ENCODE data around the gene CAP2. TPM values are rescaled to one million over a fixed set of nuclear protein-coding genes. Genes with fewer than 3 reads are reported as not detected.
A peak's percentile ranks its signal among the peaks of the same experiment; 100 is the strongest.
"Not testable (repeated sequence)": the region's sequence is repeated elsewhere in the genome, so short reads cannot be mapped to it uniquely, and the experiment has no call there.

Gene CAP2
- total and polyA plus RNA-seq, 5 experiments from 2014 or later = not detected

GRCh38 chr6:17408081-17408480 is 14.7 kb downstream of the CAP2 start:
- no peaks in the 10 kb centered on the region for H3K4me1 Mint-ChIP-seq
- DNase-seq (no peak), ATAC-seq (no peak)
- no peak overlapping the region for H3K27ac Mint-ChIP-seq
- POLR2A ChIA-PET = interaction anchor here (0.5 kb wide), 1 partner anchor 29 kb away, joined by 4 read pairs; no protein-coding TSS in a partner anchor
- H3K27me3 Mint-ChIP-seq = peaks cover 3 to 19% (median 6%) of the 10 kb centered on the region in 5 donors
- peaks cover 0 to 25% (median 4%) of the 10 kb centered on the region in 9 donors for H3K9me3 Mint-ChIP-seq
- peaks cover 0 to 6% (median 0%) of the 10 kb centered on the region in 3 donors for H3K36me3 Mint-ChIP-seq
- H3K4me3 Mint-ChIP-seq = no peak overlapping the region

- POLR2A ChIA-PET = no interaction called here
- Mint-ChIP-seq H3K4me3 (no peak overlapping the region), H3K27ac (no peak overlapping the region), H3K9me3 (peaks cover 0 to 25% (median 4%) of the 10 kb centered on the region in 9 donors), H3K36me3 (peaks cover 0 to 6% (median 0%) of the 10 kb centered on the region in 3 donors), H3K4me1 (no peaks in the 10 kb centered on the region), H3K27me3 (peaks cover 3 to 22% (median 10%) of the 10 kb centered on the region in 5 donors)
- no peak for ATAC-seq
- DNase-seq = no peak
Observed at GRCh38 chr6:17410281-17410680, 16.9 kb downstream of the CAP2 start.

DNA sequence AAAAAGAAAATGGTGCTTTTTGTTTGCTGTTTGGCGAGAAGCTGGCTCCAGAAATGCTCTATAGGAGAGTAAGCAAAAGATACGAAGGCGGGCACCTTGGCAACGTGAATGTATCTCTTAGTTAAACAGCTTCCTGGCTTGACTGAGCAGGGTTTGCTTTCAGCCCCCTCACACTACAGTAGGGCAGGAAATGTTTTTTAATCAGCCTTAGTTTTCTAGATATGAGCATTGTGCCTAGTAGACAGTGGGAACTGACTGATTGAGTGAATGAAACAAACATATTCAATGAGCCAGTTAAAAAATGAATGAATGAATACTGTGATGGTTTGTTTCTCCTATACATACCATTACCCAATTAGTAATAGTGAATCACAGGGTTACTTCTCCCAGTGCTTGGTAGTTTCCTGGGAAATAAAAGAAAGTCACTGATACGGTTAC is 19.9 kb downstream of the CAP2 start:
- POLR2A ChIA-PET = no interaction called here
- Mint-ChIP-seq H3K4me3 (no peak overlapping the region), H3K27ac (no peak overlapping the region), H3K9me3 (peaks cover 0 to 20% (median 4%) of the 10 kb centered on the region in 9 donors), H3K36me3 (no peaks in the 10 kb centered on the region), H3K4me1 (peaks cover 0 to 3% (median 0%) of the 10 kb centered on the region in 4 donors), H3K27me3 (peaks cover 10 to 24% (median 16%) of the 10 kb centered on the region in 5 donors)
- ATAC-seq (no peak), DNase-seq (no peak)

DNA sequence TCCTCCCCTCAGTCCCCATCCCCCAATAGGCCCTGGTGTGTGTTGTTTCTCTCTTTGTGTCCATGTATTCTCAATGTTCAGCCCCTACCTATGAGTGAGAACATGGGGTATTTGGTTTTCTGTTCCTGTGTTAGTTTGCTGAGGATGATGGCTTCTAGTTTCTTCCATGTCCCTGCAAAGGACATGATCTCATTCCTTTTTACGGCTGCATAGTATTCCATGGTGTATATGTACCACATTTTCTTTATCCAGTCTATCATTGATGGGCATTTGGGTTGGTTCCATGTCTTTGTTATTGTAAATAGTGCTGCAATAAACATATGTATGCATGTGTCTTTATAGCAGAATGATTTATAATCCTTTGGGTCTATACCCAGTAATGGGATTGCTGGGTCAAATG is 21.0 kb downstream of the CAP2 start:
- peaks cover 0 to 17% (median 4%) of the 10 kb centered on the region in 9 donors for H3K9me3 Mint-ChIP-seq
- DNase-seq, H3K27ac Mint-ChIP-seq, H3K4me1 Mint-ChIP-seq, H3K4me3 Mint-ChIP-seq, POLR2A ChIA-PET, ATAC-seq, H3K36me3 Mint-ChIP-seq: not testable (repeated sequence)
- peaks cover 10 to 25% (median 16%) of the 10 kb centered on the region in 5 donors for H3K27me3 Mint-ChIP-seq

DNA sequence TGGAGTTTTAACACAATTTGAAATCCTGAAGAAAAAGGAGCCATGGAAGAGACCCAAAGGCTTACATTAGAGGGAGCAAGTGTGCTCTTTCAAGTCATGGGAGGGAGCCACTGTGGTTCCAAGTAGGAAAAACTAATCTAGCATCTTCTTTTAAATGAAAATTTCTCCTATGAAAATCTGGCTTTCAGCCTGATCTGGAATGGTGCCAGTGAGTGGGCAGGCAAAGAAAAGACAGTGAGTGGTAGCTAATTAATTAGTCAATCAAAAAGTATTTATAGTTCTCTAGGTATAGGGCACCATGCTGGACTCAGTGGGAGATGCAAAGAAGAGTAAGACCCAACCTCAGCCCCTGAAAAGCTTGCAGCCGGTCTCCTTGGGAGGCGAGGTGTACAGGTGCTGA is 21.9 kb downstream of the CAP2 start:
- H3K27ac Mint-ChIP-seq = no peak overlapping the region
- H3K9me3 Mint-ChIP-seq = peaks cover 0 to 9% (median 4%) of the 10 kb centered on the region in 9 donors
- H3K4me3 Mint-ChIP-seq = no peak overlapping the region
- H3K27me3 Mint-ChIP-seq = peaks cover 10 to 29% (median 13%) of the 10 kb centered on the region in 5 donors
- POLR2A ChIA-PET = no interaction called here
- ATAC-seq = no peak
- no peaks in the 10 kb centered on the region for H3K36me3 Mint-ChIP-seq
- DNase-seq = no peak
- H3K4me1 Mint-ChIP-seq = peaks cover 0 to 3% (median 0%) of the 10 kb centered on the region in 4 donors

GRCh38 chr6:17416806-17417205 is 23.4 kb downstream of the CAP2 start:
- DNase-seq = no peak
- H3K27me3 Mint-ChIP-seq = peaks cover 8 to 34% (median 19%) of the 10 kb centered on the region in 5 donors
- no peak overlapping the region for H3K4me3 Mint-ChIP-seq
- peaks cover 0 to 3% (median 0%) of the 10 kb centered on the region in 4 donors for H3K4me1 Mint-ChIP-seq
- no peak overlapping the region for H3K27ac Mint-ChIP-seq
- ATAC-seq = no peak
- H3K9me3 Mint-ChIP-seq = peaks cover 0 to 5% (median 0%) of the 10 kb centered on the region in 9 donors
- no peaks in the 10 kb centered on the region for H3K36me3 Mint-ChIP-seq
- POLR2A ChIA-PET = no interaction called here

DNA sequence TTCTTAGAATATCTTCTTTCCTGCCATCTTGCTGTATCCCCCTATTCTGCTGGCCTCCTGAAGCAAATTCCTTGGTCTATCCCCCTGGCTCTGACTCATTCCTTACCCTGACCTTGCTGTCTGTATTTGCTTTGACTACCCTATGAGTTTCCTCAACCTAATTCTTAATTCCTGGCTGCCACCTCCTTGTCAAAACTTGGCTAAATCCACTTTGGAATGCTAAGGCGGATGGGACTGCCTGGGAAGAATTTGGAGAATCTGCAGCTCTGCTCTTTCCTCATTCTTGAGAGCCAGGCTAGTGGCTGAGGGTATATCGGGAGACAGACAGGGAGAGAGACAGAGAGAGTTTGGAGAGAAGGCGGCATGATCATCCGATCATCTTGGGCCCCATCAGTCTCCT is 24.4 kb downstream of the CAP2 start:
- Mint-ChIP-seq H3K36me3 (no peaks in the 10 kb centered on the region), H3K9me3 (peaks cover 0 to under 1% (median 0%) of the 10 kb centered on the region in 9 donors), H3K27ac (peak overlapping the region in 1 of 10 donors; percentile 15), H3K27me3 (peaks cover 8 to 24% (median 16%) of the 10 kb centered on the region in 5 donors), H3K4me3 (no peak overlapping the region), H3K4me1 (peaks cover 0 to 3% (median 0%) of the 10 kb centered on the region in 4 donors)
- POLR2A ChIA-PET = no interaction called here
- no peak for ATAC-seq
- no peak for DNase-seq

DNA sequence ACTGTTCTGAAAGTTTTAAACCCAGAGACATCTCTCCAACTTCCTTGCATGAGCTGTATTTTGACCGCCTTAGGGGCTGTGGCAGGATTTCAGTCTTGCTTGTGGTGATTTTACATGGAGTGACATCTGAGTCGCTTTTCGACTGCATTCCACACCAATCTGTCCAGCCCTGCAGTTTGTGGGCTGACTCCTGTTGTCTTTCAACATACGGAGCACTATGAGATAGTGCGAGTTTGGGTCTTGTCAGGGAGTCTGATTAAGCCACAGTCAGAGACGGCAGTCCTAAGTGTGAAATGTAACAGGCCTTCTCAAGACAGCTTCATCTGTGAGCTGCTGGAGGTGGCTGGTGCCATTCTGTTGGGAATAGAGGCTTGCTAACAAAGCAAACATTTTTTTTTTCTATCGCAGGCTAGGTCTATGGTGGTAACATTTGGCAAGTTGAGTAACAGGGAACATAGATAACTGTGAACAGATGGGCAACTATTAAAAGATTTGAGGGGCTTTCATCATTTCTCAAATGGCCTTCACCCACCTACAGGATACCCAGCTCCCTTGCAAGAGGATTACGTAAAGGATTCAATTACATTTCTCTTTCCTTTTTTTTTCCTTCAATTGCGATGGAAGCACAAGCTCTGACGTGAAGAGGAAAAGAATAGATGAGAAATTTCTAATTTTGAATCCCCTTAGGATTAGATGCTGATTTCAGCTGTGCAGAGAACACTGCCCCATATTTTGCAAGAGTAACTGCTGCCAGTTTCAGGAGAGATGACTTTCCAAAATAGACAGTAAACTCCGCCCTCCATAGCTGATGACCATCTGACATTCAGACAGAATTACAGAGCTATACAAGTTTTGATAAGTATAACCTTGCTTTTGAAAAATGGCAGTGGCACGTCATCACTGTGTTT is 25.1 kb downstream of the CAP2 start:
- DNase-seq (no peak), ATAC-seq (no peak)
- H3K27me3 Mint-ChIP-seq = peaks cover 8 to 20% (median 15%) of the 10 kb centered on the region in 5 donors
- no peak overlapping the region for H3K4me3 Mint-ChIP-seq
- no peaks in the 10 kb centered on the region for H3K36me3 Mint-ChIP-seq
- no peaks in the 10 kb centered on the region for H3K9me3 Mint-ChIP-seq
- H3K4me1 Mint-ChIP-seq = peaks cover 0 to 3% (median 0%) of the 10 kb centered on the region in 4 donors
- no peak overlapping the region for H3K27ac Mint-ChIP-seq
- POLR2A ChIA-PET = no interaction called here

DNA sequence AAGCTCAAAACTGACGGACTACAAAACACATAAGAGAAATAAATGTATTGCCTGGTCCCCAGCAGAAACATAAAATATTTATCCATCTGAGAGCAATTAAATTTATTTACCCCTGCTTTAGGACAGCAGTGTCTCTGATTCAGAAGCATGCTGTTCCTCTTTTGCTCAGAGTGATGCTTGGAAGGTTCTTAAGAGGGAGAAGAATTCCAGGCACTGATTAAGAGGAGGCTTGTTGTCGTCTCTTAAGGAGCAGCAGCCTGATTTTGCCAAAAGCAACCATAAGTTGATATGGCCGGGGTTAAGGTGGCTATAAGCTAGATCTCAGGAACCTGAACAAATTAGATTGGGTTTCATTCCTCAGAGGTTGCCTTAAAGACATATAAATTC is 25.8 kb downstream of the CAP2 start:
- POLR2A ChIA-PET = no interaction called here
- Mint-ChIP-seq H3K27me3 (peaks cover 8 to 20% (median 15%) of the 10 kb centered on the region in 5 donors), H3K9me3 (no peaks in the 10 kb centered on the region), H3K4me3 (no peak overlapping the region), H3K36me3 (no peaks in the 10 kb centered on the region), H3K27ac (no peak overlapping the region), H3K4me1 (peaks cover 0 to 3% (median 0%) of the 10 kb centered on the region in 4 donors)
- no peak for ATAC-seq
- DNase-seq = no peak

- no peak overlapping the region for H3K27ac Mint-ChIP-seq
- peaks cover 8 to 20% (median 12%) of the 10 kb centered on the region in 5 donors for H3K27me3 Mint-ChIP-seq
- no peaks in the 10 kb centered on the region for H3K9me3 Mint-ChIP-seq
- POLR2A ChIA-PET = no interaction called here
- no peak for DNase-seq
- no peak for ATAC-seq
- H3K36me3 Mint-ChIP-seq = no peaks in the 10 kb centered on the region
- H3K4me3 Mint-ChIP-seq = no peak overlapping the region
- peaks cover 0 to 3% (median 0%) of the 10 kb centered on the region in 4 donors for H3K4me1 Mint-ChIP-seq
Observed at GRCh38 chr6:17420368-17420767, 27.0 kb downstream of the CAP2 start.

GRCh38 chr6:17421406-17421805 is 28.0 kb downstream of the CAP2 start:
- no peak for DNase-seq
- no peak overlapping the region for H3K4me3 Mint-ChIP-seq
- ATAC-seq = no peak
- POLR2A ChIA-PET = no interaction called here
- no peaks in the 10 kb centered on the region for H3K9me3 Mint-ChIP-seq
- peaks cover 0 to 3% (median 0%) of the 10 kb centered on the region in 4 donors for H3K4me1 Mint-ChIP-seq
- peaks cover 5 to 21% (median 16%) of the 10 kb centered on the region in 5 donors for H3K27me3 Mint-ChIP-seq
- no peaks in the 10 kb centered on the region for H3K36me3 Mint-ChIP-seq
- H3K27ac Mint-ChIP-seq = no peak overlapping the region

DNA sequence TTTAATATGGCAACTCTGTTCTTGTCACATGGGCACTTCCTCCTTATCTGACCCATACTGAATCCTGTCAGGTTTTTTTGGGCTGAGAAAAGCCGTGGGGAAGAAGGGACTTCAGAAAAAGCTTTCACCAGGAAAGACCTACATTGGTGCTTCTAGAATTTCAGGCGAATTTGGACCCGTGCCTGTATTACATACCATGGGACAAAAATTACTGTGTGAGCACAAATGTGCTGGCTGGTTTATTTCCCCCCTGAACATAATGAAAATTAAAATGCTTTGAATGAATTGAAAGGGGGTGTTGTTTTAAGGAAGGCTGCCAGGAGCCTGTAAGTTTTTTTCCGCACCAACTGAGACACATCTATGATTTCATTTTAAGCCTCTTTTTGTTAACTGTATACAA is 29.6 kb downstream of the CAP2 start:
- Mint-ChIP-seq H3K4me1 (no peaks in the 10 kb centered on the region), H3K4me3 (no peak overlapping the region), H3K27me3 (peaks cover 9 to 31% (median 15%) of the 10 kb centered on the region in 5 donors), H3K27ac (no peak overlapping the region), H3K36me3 (no peaks in the 10 kb centered on the region), H3K9me3 (peaks cover 0 to 3% (median 0%) of the 10 kb centered on the region in 9 donors)
- no peak for DNase-seq
- POLR2A ChIA-PET = no interaction called here
- ATAC-seq = no peak

GRCh38 chr6:17427062-17427461 is 33.7 kb downstream of the CAP2 start:
- Mint-ChIP-seq H3K4me3 (no peak overlapping the region), H3K4me1 (no peaks in the 10 kb centered on the region), H3K36me3 (no peaks in the 10 kb centered on the region), H3K9me3 (peaks cover 0 to 3% (median 0%) of the 10 kb centered on the region in 9 donors), H3K27me3 (peaks cover 6 to 18% (median 11%) of the 10 kb centered on the region in 5 donors), H3K27ac (no peak overlapping the region)
- DNase-seq (no peak), ATAC-seq (no peak)
- POLR2A ChIA-PET = no interaction called here
